GM13976 (cell line): Measurements from ENCODE around the gene TNNI3K.

Experiments used
- DNase-seq: peaks from one replicate; pipeline ENCODE4 v3.0.0; 2012; ENCODE audit warnings: low spot score
- CTCF ChIP-seq: IDR thresholded peaks from 2 replicates; pipeline ENCODE4 v1.5.1; 2012; ENCODE audit warnings: borderline replicate concordance, mild to moderate bottlenecking; ENCODE audit not compliant: insufficient read depth; ENCODE audit errors: extremely low read depth, missing control alignments, control extremely low read depth
- in situ Hi-C: fragments of 300-500 bp; cut with MboI; formaldehyde crosslinking; loops from one replicate; pipeline ENCODE4 v1.12.0; 2022; ENCODE audit warnings: low sequenced_read_pairs, mixed read lengths, inconsistent platforms; ENCODE audit not compliant: unreplicated experiment

TNNI3K gene

GRCh38 chr1:74422421-74423292, 187.5 kb downstream of the TNNI3K start:
- no peak for DNase-seq
- TF ChIP-seq CTCF: no peak
- in situ Hi-C loops: no loop called here

DNA sequence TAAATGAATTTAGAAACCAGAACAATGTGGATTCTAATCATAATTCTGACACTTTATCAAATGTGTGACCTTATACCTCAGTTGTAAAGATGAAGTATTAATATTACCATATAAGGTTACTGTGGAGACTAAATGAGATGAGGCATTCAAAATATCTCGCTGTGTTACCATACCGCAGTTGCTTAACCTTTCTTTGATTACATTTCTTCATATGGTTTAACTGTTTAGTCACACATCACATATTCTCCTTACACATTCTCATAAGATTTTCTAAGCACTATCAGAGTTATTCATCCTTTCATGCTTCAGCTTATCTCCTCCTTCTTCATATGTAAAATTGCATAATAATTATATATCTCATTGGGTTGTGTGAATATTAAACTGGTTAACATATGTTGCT, 188.3 kb downstream of the TNNI3K start:
- no peak for TF ChIP-seq CTCF
- in situ Hi-C loops: no loop called here
- no peak for DNase-seq

GRCh38 chr1:74425676-74426075, 190.5 kb downstream of the TNNI3K start:
- DNase-seq: no peak
- no peak for TF ChIP-seq CTCF

GRCh38 chr1:74426208-74426937, 191.2 kb downstream of the TNNI3K start:
- TF ChIP-seq CTCF: no peak
- in situ Hi-C loops: no loop called here
- DNase-seq: no peak

More at GRCh38 chr1:74425676-74426075, 190.5 kb downstream of the TNNI3K start:
- in situ Hi-C loops: no loop called here

- no peak for DNase-seq
- TF ChIP-seq CTCF: no peak
- in situ Hi-C loops: no loop called here
Observed at GRCh38 chr1:74427681-74428080, 192.5 kb downstream of the TNNI3K start.

DNA sequence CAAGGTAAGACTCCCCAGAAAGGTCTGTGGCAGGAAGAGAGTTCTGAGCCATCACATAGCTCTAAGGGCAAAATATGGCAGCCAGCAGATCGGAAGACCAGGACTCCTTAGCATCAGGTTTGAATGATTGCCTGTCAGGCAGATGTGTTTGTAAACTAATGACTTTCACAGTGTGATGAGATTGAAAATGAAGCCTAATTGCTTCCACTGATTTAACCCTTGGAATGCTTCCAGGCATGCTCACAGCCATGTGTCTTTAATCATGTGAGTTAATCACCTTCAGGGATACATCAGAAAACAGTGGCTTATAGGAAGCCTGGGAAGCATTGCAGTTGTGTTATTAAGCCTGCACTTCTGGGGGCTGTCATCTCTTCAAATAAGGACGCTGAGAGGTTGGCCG, 194.4 kb downstream of the TNNI3K start:
- TF ChIP-seq CTCF: no peak
- in situ Hi-C loops: no loop called here
- DNase-seq: no peak
